GM19452 (cell line): ENCODE results near the gene MBIP.

ENCODE experiments used
- ATAC-seq: cut with Tn5 transposase; IDR thresholded peaks from one replicate; pipeline ENCODE4 v1.9.1; 2021; ENCODE audit not compliant: unreplicated experiment

MBIP gene

DNA sequence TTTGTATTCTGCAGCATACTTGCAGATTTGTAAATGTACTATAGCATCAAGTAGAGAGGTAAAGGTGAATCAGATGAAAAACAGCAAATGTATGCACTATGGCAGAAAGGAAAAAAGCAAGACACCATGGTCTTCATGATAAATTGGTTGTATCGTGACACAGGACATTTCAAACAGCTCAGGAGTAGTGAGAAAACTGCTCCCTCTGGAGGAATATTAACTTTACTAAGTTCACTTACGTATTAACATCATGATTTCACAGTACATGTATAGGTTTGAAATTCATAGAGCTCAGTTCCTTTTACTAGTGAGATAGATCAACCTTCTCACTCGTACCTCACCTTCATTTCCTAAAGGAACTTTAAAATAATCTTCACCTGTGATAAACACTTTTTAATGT, 6.5 kb downstream of the MBIP start:
- ATAC-seq, result no peak

DNA sequence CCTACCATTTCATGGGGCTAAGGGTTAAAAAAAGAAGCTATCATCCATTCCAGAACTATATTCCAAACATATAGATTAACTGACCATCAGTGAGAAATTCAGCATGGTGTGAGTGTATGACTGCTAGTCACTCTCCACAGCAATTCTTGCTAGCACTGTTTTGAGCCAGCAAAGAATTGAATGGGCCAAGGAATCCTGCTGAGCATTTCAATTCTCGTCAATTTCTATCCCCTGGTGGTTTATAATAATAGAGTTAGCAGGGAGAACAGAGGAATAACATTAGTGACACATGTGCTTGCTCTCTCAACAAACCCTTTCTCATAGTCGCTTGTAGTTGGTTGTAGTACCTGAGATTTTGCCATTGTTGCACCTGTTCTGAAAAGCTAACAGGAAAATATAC, 7.2 kb downstream of the MBIP start:
- no peak for ATAC-seq

DNA sequence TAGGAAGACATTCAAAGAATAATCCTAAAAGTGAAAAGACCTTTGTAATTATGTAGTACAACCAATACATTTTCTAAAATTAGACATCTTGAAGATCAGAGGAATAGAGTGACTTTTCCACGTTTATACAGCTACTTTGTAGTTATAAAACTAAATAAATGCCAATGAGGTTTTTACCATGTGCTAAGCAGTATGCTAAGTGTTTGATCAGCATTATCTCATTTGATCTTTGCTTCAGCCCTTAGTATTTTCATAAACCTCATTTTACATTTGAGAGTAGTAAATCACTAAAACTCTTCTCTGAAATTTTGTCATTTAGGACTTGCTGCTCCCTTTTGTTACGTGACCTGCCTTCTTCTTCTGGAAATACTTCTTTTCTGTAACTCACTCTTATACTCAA, 13.6 kb downstream of the MBIP start:
- ATAC-seq, result no peak

DNA sequence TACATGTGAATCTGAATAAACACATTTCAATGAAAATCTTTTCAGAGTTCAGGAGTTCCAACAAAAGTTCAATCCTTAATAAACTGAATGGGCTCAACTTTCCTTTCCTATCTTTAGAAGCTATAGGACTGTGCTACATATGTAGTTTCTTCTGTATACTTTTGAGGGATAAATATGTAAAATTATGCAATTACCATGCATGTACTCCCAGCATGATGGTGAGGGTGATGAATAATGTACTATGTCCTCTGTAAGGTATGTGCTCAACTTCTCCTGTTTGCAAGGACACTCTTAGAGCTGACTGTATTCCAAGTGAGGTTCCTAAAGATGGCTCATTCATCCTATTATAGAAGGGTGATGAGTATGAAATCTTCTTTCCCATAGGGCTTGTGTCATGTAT, 15.5 kb downstream of the MBIP start:
- ATAC-seq, result no peak

DNA sequence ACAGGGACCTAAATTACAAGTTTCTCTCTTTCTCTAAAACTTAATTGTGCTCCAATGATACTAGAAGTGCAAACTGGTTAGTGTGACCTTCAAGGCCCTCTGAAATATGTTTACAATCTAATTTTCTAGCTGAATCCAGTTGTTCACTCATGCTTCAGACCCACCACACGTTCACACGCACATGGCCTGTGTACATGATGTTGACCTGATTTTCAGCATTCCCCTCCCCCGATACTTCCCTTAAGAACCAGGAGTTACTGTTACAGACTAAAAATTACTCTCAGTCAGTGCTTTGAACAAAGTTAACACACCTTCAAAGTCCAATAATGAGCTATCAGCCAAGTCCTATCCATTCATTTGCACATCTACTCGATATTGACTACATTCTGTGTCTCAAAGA, 16.5 kb downstream of the MBIP start:
- no peak for ATAC-seq

DNA sequence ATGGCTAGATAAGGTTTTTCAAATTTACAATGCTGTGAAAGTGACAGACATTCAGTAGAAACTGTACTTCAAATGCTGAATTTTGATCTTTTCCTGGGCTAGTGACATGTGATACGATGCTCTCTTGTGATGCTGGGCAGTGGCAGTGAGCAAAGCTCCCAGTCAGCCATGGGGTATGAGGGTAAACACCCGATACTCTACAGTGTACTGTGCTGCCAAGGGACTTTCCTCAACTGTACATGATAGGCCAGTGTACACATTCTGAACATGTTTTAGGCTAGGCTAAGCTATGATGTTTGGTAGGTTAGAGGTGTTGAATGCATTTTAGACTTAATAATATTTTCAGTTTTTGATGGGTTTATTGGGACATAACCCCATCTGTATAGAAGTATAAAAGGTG, 17.6 kb downstream of the MBIP start:
- ATAC-seq, result no peak

DNA sequence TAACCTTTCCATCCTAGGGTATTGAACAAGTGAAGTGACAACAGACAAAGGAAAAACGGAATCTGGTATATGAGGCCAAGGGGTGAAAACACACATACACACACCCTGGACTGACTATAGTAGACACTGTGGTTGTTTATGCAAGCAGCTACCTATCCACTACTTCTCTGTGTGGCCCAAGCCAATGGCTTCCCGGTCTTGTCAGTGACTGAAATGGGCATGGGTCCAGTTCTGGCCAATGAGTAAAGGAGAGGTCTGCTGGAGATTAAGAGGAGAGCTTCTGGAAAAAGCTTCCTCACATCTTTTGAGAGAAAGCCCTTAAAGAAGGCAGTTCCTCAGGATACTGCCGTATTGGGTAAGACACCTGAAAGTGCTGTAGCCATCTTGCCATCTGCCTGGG, 19.3 kb downstream of the MBIP start:
- ATAC-seq, result no peak

DNA sequence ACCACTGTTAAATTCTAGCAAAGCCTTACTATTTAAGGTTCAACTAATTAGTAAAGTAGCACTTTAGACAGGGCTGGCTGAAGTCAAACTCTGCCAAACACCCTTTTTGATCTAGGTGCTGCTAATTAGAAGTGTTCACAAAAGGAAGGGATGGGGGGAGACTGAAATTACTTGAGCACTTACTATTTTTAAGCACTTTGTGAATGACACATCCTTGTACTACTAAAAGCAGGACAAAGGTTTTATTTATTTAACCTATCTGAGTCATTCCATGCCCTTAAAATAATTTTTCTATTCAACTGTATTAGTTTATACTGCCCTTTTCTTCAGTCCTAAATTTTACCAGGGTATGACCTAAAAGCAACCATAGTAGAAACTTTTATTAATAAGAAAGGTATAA, 20.1 kb downstream of the MBIP start:
- ATAC-seq, result no peak

DNA sequence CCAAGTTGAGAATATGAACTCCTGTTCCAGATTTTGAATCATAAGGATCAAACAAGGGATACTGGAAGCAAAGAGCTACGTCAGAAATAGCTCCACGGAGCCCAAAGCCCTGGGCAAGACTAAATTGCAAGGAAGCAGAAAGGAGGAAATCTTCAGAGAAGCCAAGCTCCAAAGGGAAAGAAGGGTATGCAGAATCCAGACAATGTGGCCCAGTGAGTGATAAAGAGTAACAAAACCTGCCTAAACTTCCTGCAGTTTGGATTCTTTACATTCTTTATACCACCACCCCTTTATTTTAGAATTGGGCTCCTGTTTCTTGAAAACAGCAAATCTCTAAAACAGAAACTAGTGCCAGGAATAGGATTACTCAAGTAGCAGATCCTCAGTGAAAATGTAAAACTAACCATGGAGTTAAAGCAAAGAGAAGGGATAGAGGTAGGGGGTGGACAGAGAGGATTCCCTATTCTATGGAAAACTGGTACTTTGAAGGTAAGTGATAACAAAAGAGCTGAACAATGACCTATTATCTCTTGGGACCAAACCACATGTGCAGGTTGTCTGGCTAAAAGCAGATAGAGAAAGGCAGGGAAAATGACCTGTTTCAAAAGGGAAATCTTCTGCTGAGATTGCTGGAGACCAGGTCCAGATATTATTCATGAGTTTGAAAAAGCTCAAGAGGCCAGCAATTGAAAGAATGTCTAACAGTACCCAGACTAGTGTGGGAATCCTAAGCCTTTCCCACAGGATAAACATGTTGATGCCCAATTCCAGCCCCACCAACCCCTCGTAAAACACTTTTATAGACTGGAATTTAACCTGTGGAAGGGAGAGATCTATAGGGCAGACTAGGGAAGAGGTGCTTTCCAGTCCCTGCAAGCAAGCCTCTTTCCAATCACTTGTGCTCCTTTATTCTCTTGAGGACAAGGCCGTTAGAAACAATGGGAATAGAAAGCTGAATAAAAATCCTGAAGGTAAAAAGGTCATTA, 24.5 kb downstream of the MBIP start:
- no peak for ATAC-seq

DNA sequence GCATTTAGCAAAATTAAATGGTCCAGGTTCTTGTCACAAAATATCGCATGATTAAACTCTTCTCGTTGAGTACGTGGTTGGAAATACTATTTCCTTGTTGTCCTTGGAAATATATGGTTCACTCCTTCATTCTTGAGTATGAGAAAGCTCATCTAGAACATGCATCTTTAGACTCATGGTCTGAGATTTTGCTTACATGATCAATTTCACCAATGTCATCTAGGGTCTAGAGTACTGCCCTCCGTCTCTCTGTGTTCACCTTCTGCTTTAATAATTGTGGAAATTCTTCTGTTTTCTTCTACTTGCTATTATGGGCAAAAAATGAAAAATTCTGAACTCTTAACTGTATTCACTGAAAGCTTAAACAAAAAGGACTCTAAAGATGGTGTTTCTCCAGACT, 25.9 kb downstream of the MBIP start:
- no peak for ATAC-seq

DNA sequence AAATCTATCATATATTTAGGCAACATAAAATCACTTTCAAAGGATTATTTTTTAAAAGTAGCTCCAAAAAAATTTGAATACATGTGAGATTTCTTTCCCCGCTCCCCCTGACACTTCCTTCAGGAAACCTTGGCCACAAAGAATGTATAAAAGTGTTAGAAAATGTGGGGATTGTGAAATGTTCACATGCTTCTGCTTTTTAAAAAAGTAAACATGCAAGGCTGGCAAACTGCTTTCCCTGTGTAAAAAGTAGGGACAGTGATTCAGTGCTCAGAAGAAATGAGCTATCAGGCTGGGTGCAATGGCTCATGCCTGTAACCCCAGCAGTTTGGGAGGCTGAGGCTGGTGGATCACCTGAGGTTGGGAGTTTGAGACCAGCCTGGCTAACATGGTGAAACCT, 26.6 kb downstream of the MBIP start:
- ATAC-seq, result no peak

DNA sequence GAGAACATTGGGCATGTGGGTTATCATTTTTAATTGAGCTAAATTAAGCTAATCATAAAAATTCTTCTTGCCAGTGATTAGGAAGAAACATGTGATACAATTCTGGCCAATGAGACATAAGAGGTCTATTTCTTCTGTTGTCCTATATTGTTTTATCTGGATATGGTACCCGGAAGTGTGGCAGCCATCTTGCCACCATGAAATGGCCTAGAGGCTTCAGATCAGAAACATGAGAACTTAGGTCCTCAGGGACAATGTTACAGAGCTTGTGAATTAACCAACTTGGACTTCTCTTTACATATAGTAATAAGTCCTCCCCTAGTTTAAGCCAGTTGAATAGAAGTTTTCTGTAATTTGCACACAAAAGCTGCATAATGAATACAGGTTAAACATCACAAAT, 30.5 kb downstream of the MBIP start:
- no peak for ATAC-seq

DNA sequence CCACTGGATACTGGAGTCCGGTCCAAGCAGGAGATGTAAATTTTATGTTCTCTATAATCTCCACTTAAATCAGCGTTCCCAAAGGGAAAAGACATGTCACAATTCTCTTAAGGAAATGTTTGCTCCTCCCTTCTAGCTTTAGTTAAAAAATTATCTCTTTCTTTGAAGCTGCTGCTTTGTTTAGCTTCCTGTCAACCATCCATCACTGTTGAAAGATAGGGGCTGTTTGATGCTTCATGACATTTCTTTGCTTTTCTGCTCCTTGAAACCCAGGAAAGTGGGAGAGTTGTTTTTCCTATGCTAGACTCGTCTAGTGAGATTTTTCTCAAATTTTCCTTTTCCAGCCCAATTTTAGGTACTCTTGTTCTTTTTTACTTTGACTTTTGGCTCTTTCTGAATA, 31.9 kb downstream of the MBIP start:
- no peak for ATAC-seq

DNA sequence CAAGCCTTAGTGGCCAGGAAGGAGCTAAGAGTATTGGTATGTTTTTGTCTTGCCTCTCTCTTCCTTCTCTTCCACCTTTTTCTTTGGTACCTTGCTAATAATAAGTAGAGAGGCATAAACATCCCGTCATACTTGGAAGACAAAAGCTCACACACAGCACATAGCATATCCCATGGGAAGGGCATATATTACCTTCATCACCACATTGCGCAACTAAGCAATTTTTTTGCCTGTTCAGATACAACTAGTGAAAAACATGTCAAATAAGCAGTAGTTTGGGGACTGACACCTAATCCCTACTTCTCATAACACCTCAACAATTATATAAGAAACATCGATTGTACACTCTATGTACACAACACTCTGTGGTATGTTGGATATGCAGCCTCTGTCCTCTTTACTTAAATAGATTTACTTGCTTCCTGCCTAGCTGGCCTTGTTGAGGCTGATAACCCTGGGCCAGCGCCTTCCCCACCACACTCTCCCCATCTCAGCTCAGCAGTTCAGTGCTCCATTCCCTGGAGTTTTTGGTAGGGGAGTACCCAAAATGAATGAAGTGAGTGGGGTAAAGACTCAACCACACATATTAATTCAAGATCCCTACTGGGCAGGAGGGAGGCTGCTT, 35.4 kb downstream of the MBIP start:
- ATAC-seq, result no peak

DNA sequence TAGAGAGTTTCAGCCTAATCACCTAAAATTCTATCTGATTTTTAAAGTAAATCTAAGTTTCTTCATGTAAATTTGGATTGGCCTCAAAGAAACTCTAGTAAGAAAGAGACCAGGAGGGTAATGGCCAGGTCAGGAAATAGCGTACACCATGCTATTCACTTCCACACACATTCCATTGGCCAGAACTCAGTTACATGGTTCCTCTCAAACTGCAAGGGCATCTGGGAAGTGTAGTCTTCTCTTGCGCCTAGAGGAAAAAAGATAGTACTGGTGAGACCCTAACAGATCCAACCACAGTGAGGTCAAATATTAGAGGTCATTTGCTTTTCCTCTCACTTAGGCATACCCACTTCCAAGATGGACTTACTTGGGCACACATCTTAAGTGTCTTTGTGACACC, 39.1 kb downstream of the MBIP start:
- no peak for ATAC-seq

DNA sequence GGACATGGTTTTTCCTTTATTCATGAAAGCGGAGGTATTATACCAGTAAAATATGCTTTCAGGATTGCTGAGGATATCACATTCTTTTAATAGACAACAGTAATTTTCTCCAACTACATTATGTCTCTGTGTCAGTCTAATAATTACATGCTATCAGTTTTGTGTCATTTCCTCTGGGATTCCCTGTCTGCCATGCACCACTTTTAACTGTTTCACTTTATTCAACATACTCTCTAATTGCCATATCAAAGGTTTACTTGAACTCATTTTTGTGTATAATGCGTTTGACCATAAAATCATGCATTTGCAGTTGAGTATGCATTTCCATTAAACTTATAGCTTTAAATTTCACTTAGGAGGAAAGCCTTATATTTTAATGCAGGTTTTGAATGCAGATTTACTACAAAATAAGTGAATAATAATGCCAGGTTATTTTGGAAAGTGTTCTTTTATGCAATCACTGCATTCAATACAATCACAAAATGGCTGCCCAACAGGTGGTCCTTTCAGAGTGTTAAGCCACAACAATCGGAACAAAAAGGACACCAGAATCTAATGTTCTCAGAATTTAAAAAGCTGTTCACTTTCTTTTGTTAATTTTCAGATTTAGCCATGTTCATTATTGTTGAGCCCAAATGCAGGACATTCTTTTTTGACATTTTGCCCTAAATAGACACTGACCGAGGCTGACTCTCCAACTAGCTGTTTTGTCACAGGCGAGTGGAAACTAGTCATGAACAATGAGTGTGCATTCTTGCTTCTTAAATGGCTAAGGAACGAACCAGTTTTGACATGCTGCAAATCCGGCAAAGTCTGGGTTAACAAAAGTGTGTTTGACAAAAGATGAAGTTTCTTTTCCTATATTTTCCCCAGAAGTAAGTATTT, 40.9 kb downstream of the MBIP start:
- ATAC-seq, result no peak

DNA sequence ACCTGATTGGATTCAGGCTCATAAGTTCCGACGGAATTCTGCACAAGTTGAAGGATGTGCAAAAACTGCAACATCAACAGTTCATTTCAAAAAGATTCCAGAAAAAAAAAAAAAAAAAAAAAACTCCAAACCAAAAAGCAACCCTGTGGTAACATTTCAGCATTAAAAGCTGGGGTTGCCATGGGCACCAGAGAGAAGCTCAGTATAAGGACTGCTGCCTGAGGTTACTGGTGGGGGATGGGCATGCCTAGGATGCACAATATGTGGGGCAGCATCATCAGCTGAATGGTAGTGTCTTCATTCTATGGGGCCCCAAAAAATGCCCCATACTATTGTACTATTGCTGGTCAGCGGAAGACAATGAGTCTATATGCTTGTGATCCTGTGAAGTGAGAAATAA, 44.7 kb downstream of the MBIP start:
- ATAC-seq, result no peak

DNA sequence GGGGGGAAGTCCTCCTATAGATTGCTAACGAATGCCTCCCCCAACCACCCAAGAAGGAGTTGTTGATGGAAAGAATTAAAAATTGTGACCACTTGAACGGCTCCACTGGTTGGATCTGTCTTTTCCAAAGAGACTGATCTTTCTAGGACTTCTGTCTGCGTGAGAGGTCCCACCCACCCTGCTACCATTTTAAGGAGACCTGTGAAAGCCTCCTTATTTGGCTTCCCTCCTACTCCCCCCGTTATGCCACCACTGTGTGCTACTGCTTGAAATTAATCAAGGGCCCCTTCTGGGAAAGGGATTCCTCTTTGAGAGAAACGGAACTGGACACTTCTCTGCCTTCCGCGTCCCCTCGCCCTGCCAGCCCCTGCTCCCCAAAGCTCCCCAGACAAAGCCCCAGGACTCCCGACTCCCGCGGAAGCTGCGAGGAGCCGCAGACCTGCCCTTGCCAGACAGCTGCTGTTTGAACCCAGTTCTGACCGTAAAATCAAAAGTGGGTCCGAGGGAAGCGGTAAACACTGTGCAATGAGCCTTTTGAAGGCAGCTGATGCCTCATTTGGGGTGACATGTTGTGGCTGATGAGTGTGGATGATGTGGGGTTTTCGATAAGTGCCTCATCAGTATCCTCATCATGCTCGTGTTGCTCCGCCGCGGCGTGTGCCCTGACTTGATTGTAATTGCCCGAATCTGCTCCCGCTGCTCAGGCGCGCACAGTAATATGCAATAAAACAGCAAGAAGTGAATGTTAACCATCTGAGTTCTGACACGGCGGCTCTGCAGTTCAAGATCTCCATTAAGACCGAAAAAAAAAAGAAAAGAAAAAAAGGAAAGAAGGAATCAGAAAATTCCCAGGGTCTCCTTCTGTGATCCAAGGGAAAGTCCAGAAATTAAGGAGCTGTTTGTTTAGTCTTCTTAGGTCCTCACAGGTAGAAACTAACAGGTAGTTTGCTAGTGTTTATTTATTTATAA, 48.2 kb downstream of the MBIP start:
- ATAC-seq, result no peak

DNA sequence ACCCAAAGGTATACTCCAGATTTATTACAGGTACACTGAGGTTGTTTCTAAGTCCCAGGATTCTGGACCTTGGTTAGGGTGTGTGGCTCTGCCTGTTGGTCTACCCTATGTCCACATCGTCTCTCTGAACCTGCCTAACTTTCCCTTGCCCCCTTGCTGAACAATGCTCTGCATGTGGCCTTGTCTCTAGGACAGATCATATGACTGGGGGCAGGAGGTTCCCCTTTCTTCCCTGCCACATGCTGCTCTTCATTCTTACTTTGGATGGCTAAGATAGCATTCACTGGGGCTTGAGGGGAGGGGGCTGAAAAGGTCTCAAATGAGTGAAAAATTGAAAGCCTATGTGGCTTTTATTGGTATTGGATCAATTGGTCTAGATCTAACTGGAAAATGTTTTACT, 49.2 kb downstream of the MBIP start:
- ATAC-seq, result no peak

DNA sequence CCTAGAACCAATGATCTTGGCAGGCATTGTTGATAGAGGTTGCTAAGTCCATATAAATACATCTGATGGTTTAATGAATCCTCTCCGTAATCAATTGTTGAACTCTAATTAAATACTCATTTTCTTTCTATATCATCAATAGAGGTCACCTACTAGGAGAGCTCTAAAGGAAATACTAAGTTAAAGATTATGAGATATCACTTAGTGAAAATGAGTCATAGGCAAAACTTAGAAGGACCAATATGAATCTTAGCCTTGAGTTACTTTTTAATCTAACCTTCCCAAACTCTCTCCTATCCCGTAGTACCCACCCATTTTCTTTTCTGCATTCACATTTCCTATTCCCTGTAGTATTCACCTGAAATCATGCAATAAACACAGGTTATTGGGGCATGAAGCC, 50.2 kb downstream of the MBIP start:
- ATAC-seq, result no peak
